HG02610 (cell line): ENCODE results near the gene GALNT9.
"Not testable (repeated sequence)": the region's sequence is repeated elsewhere in the genome, so short reads cannot be mapped to it uniquely, and the experiment has no call there.

ENCODE experiments used
- ATAC-seq: cut with Tn5 transposase; IDR thresholded peaks from one replicate; pipeline ENCODE4 v1.9.1; 2021; ENCODE audit warnings: mild to moderate bottlenecking, moderate library complexity; ENCODE audit not compliant: unreplicated experiment

GALNT9 gene

GRCh38 chr12:132253698-132254480 lies 75.5 kb downstream of the GALNT9 start:
- no peak for ATAC-seq

- not testable (repeated sequence) for ATAC-seq
These were observed 76.4 kb downstream of the GALNT9 start for GRCh38 chr12:132252981-132253380.

GRCh38 chr12:132251741-132252490 lies 77.5 kb downstream of the GALNT9 start:
- no peak for ATAC-seq

DNA sequence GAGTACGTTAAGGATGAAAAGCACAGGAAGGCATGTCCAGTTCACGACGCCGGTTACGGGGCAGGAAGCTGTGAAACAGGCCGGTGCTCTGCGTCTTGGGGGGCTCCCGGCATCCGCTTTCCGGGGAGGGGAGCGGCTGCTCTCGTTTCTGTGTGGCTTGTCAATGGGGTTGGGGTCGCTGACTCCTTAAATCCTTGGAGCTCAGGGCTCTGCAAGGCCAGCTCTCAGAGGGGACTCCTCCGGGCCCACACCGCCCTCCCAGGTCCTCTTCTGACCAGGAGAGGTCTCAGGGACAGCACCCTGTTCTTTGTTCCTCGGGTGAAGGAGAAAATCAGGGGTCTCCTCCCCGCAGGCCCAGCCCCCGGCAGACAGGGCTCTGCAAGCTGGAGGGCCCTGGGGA lies 78.1 kb downstream of the GALNT9 start:
- no peak for ATAC-seq

DNA sequence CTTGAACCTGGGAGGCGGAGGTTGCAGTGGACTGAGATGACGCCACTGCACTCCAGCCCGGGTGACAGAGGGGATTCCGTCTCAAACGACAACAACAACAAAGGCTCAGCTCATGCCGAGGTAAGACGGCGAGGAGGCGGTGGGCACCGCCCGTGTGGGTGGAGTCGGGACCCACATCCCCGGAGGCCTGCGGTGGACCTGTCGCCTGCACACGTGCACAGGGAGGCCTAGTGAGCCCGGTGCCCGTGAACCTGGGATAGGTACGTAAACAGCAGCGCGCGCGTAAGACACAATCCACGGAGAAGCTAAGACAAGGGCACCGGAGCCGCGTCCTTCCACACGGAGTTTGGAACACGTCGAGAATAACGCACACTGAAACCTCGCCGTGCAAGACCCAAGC lies 78.7 kb downstream of the GALNT9 start:
- ATAC-seq, result no peak

DNA sequence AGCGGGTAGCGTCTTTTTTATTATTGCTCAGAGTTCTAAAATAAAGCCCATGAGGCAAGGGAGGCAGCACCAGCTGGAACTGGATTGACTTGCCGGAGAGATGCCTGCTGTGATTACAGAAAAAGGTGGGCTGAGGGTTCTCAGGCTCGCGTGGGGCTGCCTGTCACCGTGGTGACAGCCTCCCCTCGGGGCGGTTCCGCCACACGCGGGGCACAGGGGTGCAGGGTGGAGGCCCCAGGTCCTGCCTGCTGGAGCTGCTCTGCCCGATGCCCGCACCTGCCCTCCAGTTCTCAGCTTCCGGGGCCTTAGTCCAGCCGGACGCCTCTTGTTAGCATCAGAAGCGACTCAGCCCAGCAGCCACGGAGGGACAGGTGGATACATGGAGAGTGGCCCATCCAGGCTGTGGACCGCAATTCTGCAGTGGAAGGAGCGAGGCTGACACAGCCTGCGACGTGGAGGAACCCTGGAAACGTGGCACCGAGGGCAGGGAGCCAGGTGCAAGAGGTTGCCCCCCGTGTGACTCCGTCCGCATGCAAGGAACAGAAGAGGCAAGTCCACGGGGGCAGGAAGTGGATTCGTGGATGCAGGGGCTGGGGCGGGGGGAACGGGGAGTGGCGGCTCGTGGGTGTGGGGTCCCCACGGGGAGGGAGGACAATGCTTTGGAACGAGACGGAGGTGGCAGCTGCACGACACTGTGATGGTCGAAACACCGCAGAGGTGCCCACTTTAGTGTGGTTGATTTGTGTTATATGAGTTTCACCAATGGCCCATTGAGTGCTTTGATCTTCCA lies 79.5 kb downstream of the GALNT9 start:
- ATAC-seq, result no peak

GRCh38 chr12:132248453-132249167 lies 80.8 kb downstream of the GALNT9 start:
- no peak for ATAC-seq

- ATAC-seq, result no peak
These were observed 81.5 kb downstream of the GALNT9 start for GRCh38 chr12:132247718-132248452.

DNA sequence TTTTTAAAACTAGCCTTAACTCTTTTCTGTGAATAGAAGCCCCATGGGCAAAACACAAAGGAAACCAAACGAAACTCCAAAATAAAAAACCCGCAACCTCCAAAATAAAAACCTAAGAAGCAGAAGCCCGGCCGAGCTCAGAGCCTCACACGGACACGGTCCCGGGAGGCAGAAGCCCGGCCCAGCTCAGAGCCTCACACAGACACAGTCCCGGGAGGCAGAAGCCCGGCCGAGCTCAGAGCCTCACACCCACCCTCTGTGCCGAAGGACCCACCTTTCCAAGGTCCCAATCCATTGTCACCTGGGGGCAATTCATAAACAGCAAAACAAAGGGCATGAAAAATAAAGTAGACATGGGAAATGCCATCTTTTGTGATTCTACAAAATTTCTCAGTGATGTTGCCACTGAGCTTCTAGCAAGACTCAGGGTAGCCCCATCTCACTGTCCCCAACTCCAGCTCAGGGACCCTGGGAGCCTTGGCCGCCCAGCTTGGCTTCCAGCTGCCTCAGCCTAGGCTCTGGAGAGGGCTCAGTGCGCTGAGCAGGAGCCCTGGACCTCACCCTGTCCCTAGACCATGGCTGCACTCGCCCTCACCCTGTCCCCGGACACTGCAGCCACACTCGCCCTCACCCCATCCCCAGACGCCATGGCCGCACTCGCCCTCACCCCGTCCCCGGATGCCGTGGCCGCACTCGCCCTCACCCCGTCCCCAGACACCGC lies 82.2 kb downstream of the GALNT9 start:
- ATAC-seq, result no peak

GRCh38 chr12:132245521-132246101 lies 83.8 kb downstream of the GALNT9 start:
- ATAC-seq, result no peak

DNA sequence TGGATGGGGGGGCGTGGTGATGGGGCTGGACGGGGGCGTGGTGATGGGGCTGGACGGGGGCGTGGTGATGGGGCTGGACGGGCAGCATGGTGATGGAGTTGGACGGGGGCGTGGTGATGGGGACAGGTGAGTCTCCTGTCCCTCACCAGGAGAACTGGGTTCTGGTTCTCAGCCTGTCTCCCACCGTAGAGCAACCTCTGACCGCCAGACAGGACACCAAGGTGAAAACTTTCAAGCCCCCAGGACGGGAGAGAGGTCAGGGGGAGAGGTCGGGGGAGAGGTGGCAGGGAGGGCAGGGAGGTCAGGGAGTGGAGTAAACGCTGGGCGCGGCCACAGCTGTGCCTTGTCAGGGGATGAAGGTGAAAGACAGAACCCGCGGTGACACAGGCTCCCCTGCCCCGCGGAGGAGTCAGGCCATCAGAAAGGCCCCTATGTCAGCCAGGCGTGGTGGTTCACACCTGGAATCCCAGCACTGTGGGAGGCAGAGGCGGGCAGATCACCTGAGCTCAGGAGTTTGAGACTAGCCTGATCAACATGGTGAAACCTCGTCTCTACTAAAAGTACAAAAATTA lies 84.6 kb downstream of the GALNT9 start:
- no peak for ATAC-seq

DNA sequence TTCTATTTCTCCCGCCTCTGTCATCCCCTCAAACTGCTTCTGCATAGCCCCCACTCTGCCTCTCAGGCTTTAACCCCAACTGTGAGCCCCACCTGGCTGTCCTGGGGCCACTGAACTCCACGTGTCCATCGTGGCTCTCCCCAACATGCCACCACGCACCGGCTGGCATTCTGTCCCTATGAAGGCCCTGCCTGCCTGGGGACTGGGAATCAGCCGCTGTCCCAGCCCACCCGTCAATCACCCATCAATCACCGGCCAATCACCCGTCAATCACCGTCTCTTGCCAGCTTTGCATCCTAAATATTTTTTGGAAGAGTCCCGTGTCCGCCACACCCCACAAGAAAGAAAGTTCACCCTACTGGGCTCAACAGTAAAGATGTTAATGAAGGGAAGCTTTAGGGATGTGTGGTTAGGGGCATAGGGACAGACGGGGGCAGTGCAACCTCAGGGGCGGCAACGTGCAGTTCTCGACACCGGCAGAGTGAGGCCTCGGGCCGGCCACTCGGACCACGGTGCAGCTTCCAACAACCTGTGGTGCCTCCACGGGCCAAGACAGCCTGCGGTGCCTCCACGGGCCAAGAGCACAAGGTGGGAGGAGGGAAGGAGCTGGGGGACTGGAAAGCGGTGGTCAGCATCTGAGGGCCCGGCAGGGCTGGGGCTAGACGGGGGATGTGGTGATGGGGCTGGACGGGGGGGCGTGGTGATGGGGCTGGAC lies 85.6 kb downstream of the GALNT9 start:
- no peak for ATAC-seq

- not testable (repeated sequence) for ATAC-seq
These were observed 86.2 kb downstream of the GALNT9 start for GRCh38 chr12:132243171-132243570.

GRCh38 chr12:132240669-132241007 lies 88.8 kb downstream of the GALNT9 start:
- not testable (repeated sequence) for ATAC-seq

DNA sequence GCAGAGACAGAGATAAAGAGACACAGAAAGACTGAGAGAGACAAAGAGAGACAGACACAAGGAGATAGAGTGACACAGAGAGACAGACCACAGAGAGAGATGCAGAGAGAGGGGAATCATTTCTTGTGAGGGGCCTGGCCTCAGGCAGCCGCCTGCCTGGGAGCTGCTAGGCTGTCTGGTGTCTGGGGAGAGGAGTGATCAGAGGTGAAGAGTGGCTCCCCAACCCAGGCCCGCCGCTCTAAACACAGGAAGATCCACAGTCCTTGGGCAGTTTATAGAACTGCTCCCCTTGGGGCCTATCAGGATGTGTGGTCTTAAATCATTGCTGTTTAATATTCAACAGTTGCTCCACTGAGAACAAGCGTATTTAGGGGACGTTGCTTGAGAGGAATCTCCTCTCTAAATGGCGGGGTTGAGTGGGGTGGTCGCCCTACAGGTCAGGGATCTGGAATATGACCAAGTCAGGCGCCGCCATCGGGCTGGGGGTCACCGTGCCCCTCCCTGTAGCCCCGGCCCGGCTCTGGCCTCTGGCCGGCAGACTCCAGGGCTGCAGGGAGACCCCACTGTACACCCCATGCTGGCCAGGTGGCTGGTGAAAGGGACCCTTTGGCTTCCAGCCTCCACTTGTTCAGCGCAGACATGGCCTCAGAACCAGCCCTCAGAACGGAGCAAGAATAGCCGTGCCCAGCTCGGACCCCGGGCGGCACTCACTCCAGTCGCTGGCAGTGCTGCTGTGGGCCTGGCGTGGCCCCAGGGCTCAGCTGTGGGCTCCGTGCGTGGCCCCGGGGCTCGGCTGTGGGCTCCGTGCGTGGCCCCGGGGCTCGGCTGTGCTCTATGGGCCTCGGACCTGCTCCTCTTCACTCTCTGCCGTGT lies 89.4 kb downstream of the GALNT9 start:
- ATAC-seq, result no peak

DNA sequence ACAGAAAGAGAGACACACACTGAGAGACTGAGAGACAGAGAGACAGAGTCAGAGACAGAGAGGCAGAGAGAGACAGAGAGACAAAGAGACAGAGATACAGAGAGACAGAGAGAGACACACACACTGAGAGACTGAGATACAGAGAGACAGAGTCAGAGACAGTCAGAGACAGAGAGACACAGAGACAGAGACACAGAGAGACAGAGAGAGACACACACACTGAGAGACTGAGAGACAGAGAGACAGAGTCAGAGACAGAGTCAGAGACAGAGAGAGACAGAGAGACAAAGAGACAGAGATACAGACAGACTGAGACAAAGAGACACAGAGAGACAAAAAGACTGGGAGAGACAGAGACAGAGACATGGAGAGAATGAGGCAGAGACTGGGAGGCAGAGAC lies 90.0 kb downstream of the GALNT9 start:
- no peak for ATAC-seq

DNA sequence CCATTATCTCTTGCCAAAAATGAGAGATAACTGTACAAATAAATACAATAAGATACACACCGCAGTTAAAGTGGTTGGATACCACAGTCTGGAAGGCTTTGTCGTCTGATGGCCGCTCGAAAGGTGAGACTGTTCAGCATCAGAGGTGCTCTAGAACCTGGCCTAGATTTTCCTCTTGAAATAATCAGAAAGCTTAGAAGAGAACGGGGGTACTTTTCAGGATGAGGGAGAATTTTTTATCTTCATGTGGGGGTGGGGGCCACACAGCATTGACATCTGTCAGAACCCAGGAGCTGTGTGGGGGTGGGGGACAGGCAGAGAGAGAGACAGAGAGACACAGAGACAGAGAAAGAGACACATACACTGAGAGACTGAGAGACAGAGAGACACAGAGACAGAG lies 90.5 kb downstream of the GALNT9 start:
- no peak for ATAC-seq
